ENCODE results near the gene PRDM16.

DNA sequence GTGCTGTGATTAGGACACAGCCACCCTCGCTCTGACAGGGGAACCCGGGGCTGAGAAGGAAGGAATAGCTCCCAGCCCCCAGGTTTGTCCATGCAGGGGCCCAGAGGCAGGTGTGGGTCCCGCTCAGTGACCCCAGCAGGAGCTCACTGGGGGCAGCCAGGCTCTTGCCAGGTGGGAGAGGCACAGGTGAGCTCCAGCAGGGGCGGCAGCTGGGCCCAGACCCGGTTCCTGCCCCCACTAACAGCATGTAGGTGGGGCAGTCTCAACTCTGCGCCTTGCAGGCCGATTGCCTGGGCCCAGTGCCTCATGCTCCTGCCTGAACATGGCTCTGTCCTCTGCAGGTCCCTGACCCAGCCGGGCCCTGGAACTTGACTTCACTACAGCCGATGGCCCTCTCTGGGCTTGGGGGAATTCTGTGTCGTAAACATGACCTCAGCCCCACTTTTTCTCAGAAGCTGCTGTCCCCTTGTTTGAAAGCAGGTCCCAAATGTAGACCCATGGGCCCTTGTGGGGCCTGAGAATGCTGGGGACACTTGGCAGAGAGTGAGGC, 127.0 kb downstream of the PRDM16 start:
- TF ChIP-seq, protein P1, sequence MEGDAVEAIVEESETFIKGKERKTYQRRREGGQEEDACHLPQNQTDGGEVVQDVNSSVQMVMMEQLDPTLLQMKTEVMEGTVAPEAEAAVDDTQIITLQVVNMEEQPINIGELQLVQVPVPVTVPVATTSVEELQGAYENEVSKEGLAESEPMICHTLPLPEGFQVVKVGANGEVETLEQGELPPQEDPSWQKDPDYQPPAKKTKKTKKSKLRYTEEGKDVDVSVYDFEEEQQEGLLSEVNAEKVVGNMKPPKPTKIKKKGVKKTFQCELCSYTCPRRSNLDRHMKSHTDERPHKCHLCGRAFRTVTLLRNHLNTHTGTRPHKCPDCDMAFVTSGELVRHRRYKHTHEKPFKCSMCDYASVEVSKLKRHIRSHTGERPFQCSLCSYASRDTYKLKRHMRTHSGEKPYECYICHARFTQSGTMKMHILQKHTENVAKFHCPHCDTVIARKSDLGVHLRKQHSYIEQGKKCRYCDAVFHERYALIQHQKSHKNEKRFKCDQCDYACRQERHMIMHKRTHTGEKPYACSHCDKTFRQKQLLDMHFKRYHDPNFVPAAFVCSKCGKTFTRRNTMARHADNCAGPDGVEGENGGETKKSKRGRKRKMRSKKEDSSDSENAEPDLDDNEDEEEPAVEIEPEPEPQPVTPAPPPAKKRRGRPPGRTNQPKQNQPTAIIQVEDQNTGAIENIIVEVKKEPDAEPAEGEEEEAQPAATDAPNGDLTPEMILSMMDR (IDR thresholded peaks at IDR 0.05; ENCODE audit: low read length): no peak
- TF ChIP-seq EZH2phosphoT487 (IDR thresholded peaks at IDR 0.05; ENCODE audit: low read length) (no peak), EZH2 (optimal IDR thresholded peaks at IDR 0.05; ENCODE audit: low read depth, low read length) (no peak)
